HFF-Myc (cell line): ENCODE data around the gene KIF21B.

ENCODE experiments used
- DNase-seq: peaks from one replicate; pipeline ENCODE4 v3.0.0-alpha.2; 2011; ENCODE audit warnings: low read depth; ENCODE audit errors: extremely low read depth
- H3K4me3 ChIP-seq: replicated peaks from 2 replicates; pipeline ENCODE4 v1.5.1; 2011; ENCODE audit warnings: low read depth, mild to moderate bottlenecking, control low read depth, low read length
- CTCF ChIP-seq: IDR thresholded peaks from 2 replicates; pipeline ENCODE4 v1.5.1; 2012; ENCODE audit warnings: mild to moderate bottlenecking, low read depth, low read length, control low read depth; ENCODE audit errors: missing control alignments

KIF21B gene

DNA sequence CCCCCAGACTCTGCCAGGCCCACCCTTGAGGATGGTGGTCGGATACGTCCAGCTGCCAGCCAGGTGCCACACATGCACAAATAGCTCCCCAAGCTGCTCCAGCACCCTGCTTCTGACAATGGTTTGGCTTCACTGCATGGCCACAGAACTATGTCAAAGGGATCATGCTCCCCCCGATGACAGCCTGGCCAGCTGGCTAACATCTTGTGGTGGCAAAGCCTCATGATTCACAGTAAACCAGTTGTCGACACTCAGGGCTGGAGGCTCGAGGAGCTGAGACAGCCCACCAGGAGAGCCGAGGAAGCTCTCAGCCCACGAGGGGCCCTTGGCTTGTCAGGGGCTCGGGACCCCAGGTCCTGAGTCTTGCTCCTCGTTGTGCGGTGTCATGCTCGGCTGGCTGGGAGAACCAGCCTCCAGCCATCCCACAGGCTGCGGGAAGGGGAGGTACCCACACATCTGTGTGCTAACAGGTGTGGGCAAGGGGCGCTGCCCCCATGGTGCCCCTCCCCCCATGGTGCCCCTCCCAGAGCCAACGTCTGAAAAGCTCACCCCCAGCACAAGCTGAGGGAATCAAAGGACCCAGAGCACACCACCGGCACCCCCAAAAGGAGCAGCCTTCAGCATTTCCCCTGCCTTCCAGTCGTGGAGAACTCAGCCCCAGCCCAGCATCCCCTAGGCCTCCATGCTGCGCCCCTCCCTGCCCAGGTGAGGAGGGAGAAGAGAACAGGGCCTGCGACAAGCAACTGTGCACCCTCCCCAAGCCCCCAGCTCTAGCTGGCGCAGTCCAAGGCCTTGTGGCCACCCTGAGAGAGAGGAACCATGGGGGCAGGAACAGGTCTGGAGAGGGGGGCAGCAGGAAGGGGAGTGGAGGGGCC is 41.2 kb downstream of the KIF21B start:
- H3K4me3 ChIP-seq = no peak overlapping the region
- no peak for TF ChIP-seq CTCF
- no peak for DNase-seq

DNA sequence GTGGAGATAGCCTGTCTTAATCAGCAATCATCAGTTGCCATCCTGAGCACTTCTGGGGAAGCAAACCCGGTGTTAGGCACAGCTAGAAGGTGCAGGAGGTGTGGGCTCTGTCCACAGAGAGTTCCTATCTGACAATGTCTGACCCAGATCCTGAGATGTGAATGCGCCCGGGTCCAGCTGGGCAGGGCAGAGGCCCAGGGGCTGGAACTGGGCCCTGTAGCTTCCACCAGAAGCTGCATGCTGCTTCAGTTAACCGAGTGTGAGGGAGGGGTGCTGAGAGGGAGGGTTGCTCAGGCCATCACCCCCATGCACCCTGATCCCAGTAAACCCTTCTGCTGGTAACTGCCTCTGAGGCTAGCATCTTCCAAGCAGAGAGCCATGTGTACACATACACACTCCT is 42.2 kb downstream of the KIF21B start:
- no peak for DNase-seq
- no peak overlapping the region for H3K4me3 ChIP-seq
- TF ChIP-seq CTCF = no peak

- no peak for TF ChIP-seq CTCF
- no peak for DNase-seq
- no peak overlapping the region for H3K4me3 ChIP-seq
These were observed 42.6 kb downstream of the KIF21B start for GRCh38 chr1:200980873-200981272.

DNA sequence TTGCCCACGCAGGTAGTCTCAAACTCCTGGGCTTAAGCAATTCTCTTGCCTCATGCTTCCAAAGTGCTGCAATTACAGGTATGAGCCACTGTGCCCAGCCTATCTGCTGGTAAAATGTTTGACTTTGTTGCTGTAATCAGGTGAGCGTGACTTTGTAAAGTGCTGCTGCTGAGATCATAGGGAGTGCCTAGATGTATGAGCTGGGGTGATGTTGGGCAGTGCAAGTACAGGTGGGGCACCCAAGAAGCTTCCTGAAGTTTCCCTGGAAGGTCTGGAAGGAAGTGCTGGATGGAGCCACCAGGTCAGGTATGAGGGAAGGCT is 43.1 kb downstream of the KIF21B start:
- DNase-seq = no peak
- H3K4me3 ChIP-seq = no peak overlapping the region
- TF ChIP-seq CTCF = no peak

GRCh38 chr1:200979574-200980451 is 43.7 kb downstream of the KIF21B start:
- peak; percentile 79 for TF ChIP-seq CTCF
- no peak overlapping the region for H3K4me3 ChIP-seq
- no peak for DNase-seq

GRCh38 chr1:200977071-200977754 is 46.3 kb downstream of the KIF21B start:
- no peak for TF ChIP-seq CTCF
- no peak overlapping the region for H3K4me3 ChIP-seq
- DNase-seq = no peak
